ENCODE results near the gene LGR5.

Gene LGR5

DNA sequence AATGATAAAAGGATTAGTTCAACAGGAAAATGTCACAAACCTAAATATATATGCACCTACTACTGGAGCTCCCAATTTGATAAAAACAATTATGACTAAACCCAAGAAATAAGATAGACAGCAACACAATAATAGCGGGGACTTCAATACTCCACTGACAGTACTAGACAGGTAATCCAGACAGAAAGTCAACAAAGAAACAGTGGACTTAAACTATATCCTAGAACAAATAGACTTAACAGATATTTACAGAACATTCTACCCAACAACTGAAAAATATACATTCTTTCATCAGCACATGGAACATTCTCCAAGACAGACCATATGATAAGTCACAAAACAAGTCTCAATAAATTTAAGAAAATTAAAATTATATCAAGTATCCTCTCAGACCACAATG lies 28.0 kb upstream of the LGR5 start:
- Histone ChIP-seq H3K27me3 (ENCODE audit: low read length) (no peaks in the 10 kb centered on the region), H4K20me1 (ENCODE audit: low read depth, low read length) (no peaks in the 10 kb centered on the region), H3K79me2 (ENCODE audit: insufficient read depth, low read length) (no peaks in the 10 kb centered on the region), H3K27ac (ENCODE audit: low read depth, low read length) (no peak overlapping the region), H3F3A (ENCODE audit: insufficient read depth) (no peaks in the 10 kb centered on the region), H3K36me3 (ENCODE audit: low read length) (no peaks in the 10 kb centered on the region), H3K4me2 (ENCODE audit: low read depth, low read length, poor library complexity, severe bottlenecking) (no peak overlapping the region), H3K9ac (ENCODE audit: low read length) (no peak overlapping the region), H3K4me3 (ENCODE audit: insufficient read depth, low read length, poor library complexity, severe bottlenecking) (no peak overlapping the region), H2AFZ (ENCODE audit: low read depth, low read length, severe bottlenecking) (no peak overlapping the region), H3K9me2 (replicated peaks; ENCODE audit: insufficient read depth, low read length) (no peaks in the 10 kb centered on the region), H3K9me3 (ENCODE audit: insufficient read depth, low read length) (no peaks in the 10 kb centered on the region)
- no peak for TF ChIP-seq EZH2phosphoT487 (conservative IDR thresholded peaks at IDR 0.05; ENCODE audit: low read length)
- TF ChIP-seq, protein P1, sequence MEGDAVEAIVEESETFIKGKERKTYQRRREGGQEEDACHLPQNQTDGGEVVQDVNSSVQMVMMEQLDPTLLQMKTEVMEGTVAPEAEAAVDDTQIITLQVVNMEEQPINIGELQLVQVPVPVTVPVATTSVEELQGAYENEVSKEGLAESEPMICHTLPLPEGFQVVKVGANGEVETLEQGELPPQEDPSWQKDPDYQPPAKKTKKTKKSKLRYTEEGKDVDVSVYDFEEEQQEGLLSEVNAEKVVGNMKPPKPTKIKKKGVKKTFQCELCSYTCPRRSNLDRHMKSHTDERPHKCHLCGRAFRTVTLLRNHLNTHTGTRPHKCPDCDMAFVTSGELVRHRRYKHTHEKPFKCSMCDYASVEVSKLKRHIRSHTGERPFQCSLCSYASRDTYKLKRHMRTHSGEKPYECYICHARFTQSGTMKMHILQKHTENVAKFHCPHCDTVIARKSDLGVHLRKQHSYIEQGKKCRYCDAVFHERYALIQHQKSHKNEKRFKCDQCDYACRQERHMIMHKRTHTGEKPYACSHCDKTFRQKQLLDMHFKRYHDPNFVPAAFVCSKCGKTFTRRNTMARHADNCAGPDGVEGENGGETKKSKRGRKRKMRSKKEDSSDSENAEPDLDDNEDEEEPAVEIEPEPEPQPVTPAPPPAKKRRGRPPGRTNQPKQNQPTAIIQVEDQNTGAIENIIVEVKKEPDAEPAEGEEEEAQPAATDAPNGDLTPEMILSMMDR (IDR thresholded peaks at IDR 0.05; ENCODE audit: insufficient read depth, low read length, poor library complexity, severe bottlenecking), result no peak

DNA sequence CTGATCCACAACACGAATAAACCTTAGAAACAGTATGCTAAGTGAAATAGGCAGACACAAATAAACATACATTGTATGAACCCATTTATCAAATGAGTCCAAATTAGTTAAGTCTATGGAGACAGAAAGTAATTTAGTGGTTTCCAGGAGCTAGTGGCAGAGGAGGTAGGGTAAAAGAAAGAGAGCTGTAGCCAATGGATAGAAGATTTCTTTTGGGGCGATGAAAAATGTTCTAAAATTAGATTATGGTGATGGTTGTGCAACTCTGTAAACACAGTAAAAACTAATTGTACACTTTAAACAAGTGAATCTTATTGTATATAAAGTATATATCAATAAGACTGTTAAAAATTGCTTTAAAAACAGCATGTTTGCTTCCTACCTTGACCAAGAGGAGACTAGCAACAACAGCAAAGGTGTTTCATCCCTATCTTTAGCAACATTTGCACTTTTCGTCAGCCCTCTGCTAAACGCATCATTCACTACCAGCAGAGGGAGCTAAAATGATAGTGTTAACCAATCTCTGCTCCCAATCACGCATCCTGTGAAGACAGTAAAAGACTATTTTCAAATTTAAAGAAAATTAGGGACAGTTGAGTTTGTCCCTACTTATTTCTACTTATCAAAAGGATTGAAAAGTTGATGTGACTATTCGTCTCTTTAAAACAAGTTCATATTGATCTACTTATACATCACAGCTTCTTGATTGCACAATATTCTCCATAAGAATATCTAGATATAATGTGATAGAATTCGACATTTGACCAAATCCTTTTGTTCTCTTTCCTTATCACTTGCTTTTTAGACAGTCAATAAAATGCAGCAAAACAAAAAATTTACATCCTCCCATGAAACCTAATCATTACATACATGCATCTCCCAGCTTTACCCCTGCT lies 24.0 kb upstream of the LGR5 start:
- Histone ChIP-seq H3K79me2 (ENCODE audit: insufficient read depth, low read length) (no peaks in the 10 kb centered on the region), H3K9me2 (replicated peaks; ENCODE audit: insufficient read depth, low read length) (no peaks in the 10 kb centered on the region), H3K4me3 (ENCODE audit: insufficient read depth, low read length, poor library complexity, severe bottlenecking) (no peak overlapping the region), H3K36me3 (ENCODE audit: low read length) (no peaks in the 10 kb centered on the region), H3K9ac (ENCODE audit: low read length) (no peak overlapping the region), H4K20me1 (ENCODE audit: low read depth, low read length) (no peaks in the 10 kb centered on the region), H3K4me2 (ENCODE audit: low read depth, low read length, poor library complexity, severe bottlenecking) (no peak overlapping the region), H3F3A (ENCODE audit: insufficient read depth) (no peaks in the 10 kb centered on the region), H3K27me3 (ENCODE audit: low read length) (no peaks in the 10 kb centered on the region), H2AFZ (ENCODE audit: low read depth, low read length, severe bottlenecking) (no peak overlapping the region), H3K27ac (ENCODE audit: low read depth, low read length) (no peak overlapping the region), H3K9me3 (ENCODE audit: insufficient read depth, low read length) (peaks cover 4% of the 10 kb centered on the region; the same call in 1 of the 2 replicates)
- TF ChIP-seq, protein P1 (IDR thresholded peaks at IDR 0.05; ENCODE audit: insufficient read depth, low read length, poor library complexity, severe bottlenecking), result peak; percentile 83
- no peak for TF ChIP-seq EZH2phosphoT487 (conservative IDR thresholded peaks at IDR 0.05; ENCODE audit: low read length)

DNA sequence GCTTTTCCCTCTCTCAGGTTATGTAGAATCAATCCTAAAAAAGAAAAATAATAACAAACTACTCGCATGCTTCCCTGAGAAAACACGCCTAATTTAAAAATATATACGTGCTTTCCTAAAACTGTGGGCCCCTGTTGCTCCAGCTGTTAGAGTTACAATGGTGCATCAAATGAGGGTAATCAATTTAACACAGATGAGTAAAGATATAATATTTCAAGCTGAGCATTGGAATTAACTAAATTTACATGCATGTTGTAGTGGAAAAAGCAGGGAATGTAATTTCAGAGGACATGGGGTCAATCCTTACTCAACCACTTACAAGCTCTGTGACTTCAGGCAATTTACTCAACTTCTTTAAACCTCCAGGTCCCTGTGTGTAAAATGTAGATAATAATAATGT lies 22.4 kb upstream of the LGR5 start:
- Histone ChIP-seq H3K9ac (ENCODE audit: low read length) (no peak overlapping the region), H3K27ac (ENCODE audit: low read depth, low read length) (no peak overlapping the region), H3K36me3 (ENCODE audit: low read length) (no peaks in the 10 kb centered on the region), H3K79me2 (ENCODE audit: insufficient read depth, low read length) (no peaks in the 10 kb centered on the region), H3K4me3 (ENCODE audit: insufficient read depth, low read length, poor library complexity, severe bottlenecking) (no peak overlapping the region), H3F3A (ENCODE audit: insufficient read depth) (no peaks in the 10 kb centered on the region), H2AFZ (ENCODE audit: low read depth, low read length, severe bottlenecking) (no peak overlapping the region), H3K9me2 (replicated peaks; ENCODE audit: insufficient read depth, low read length) (no peaks in the 10 kb centered on the region), H4K20me1 (ENCODE audit: low read depth, low read length) (no peaks in the 10 kb centered on the region), H3K9me3 (ENCODE audit: insufficient read depth, low read length) (peaks cover 15% of the 10 kb centered on the region; the same call in 1 of the 2 replicates), H3K4me2 (ENCODE audit: low read depth, low read length, poor library complexity, severe bottlenecking) (no peak overlapping the region), H3K27me3 (ENCODE audit: low read length) (no peaks in the 10 kb centered on the region)
- TF ChIP-seq, protein P1 (IDR thresholded peaks at IDR 0.05; ENCODE audit: insufficient read depth, low read length, poor library complexity, severe bottlenecking), result no peak
- TF ChIP-seq EZH2phosphoT487 (conservative IDR thresholded peaks at IDR 0.05; ENCODE audit: low read length), result no peak

Data from SU-DHL-6 (cell line).